Esophagus muscularis mucosa (tissue), 4 donors: Measurements from ENCODE around the gene KRT78. TPM values are rescaled to one million over a fixed set of nuclear protein-coding genes. Genes with fewer than 3 reads are reported as not detected.
A peak's percentile ranks its signal among the peaks of the same experiment; 100 is the strongest.

ENCODE experiments used
- DNase-seq: peaks from one replicate; pipeline ENCODE4 v3.0.0-alpha.2; 2017; ENCODE audit errors: extremely low spot score
- H3K27ac ChIP-seq, 4 donors: fragments of 200-600 bp; sonication (generic); replicated peaks in 1 of 4; 1 replicate in 3 of 4; 2 replicates in 1 of 4; pipeline ENCODE4 v1.5.1; 2016 to 2019; ENCODE audit warnings: mild to moderate bottlenecking in 1 of 4
- H3K27me3 ChIP-seq, 4 donors: fragments of 200-600 bp; sonication (generic); one replicate each; pipeline versions ENCODE4 v1.5.1 to v1.6.0; 2016 to 2019
- H3K36me3 ChIP-seq, 4 donors: fragments of 200-600 bp; sonication (generic); one replicate each; pipeline ENCODE4 v1.5.1; 2016 to 2019
- H3K4me1 ChIP-seq, 4 donors: fragments of 200-600 bp; sonication (generic); one replicate each; pipeline ENCODE4 v1.5.1; 2016 to 2019
- H3K4me3 ChIP-seq, 4 donors: fragments of 200-600 bp; sonication (generic); 1 replicate in 2 of 4; 2 replicates in 2 of 4; pipeline ENCODE4 v1.5.1; 2016 to 2019; ENCODE audit warnings: mild to moderate bottlenecking in 4 of 4, moderate library complexity in 1 of 4
- H3K9me3 ChIP-seq, 4 donors: fragments of 200-600 bp; sonication (generic); 1 replicate in 3 of 4; 2 replicates in 1 of 4; pipeline ENCODE4 v1.5.1; 2016 to 2019
- EP300 ChIP-seq: sonication (generic); formaldehyde crosslinking; IDR thresholded peaks from one replicate; pipeline ENCODE4 v1.6.1; 2017; ENCODE audit warnings: antibody characterized with exemption
- POLR2A ChIP-seq: fragments of 450-650 bp; IDR thresholded peaks from one replicate; pipeline ENCODE4 v1.6.1; 2017; ENCODE audit warnings: antibody characterized with exemption, moderate library complexity, mild to moderate bottlenecking, low read depth
- POLR2AphosphoS5 ChIP-seq, 2 donors: sonication (generic); formaldehyde crosslinking; IDR thresholded peaks; one replicate each; pipeline ENCODE4 v1.6.1; 2017; ENCODE audit warnings: antibody characterized with exemption in 2 of 2
- WGBS: methylation state at CpG from one replicate; pipeline ENCODE4 v1.1.5; 2018; 5-methylcytosine and 5-hydroxymethylcytosine counted together
- intact Hi-C: fragments of 100-400 bp; cut with DNase I; formaldehyde crosslinking; loops from one replicate; pipeline ENCODE4 v1.15.1; 2023
- total RNA-seq, 4 donors: library from RNA; depleted of rRNA; stranded (reverse); fragments of >200 nt; gene quantifications; one replicate each; pipeline versions ENCODE4 v1.1.0 to v1.2.1, GENCODE V29; 2016
- TF ChIP-seq, protein P1 (sequence below), 3 experiments: fragments of 200-600 bp in 2 of 3; fragments of 450-650 bp in 1 of 3; sonication (generic) in 2 of 3; IDR thresholded peaks; one replicate each; pipeline ENCODE4 v1.5.1; 2017 to 2019; ENCODE audit warnings: antibody characterized with exemption in 3 of 3, mild to moderate bottlenecking in 2 of 3, moderate library complexity in 1 of 3

The KRT78 gene
- total RNA-seq, 4 donors from 2014 or later, result 0.33 to 2.1 (median 0.75) TPM; not detected in 1

GRCh38 chr12:52871291-52872039, 22.7 kb upstream of the KRT78 start:
- peak overlapping the region; percentile 32 to 62 (median 54) for H3K27ac ChIP-seq
- no peaks in the 10 kb centered on the region for H3K36me3 ChIP-seq
- intact Hi-C loops, result no loop called here
- H3K27me3 ChIP-seq, result no peaks in the 10 kb centered on the region
- peaks cover 29 to 43% (median 34%) of the 10 kb centered on the region in 4 donors for H3K4me1 ChIP-seq
- H3K4me3 ChIP-seq, result no peak overlapping the region
- DNase-seq, result no peak
- H3K9me3 ChIP-seq, result no peaks in the 10 kb centered on the region
- TF ChIP-seq POLR2AphosphoS5 (IDR thresholded peaks at IDR 0.05) (peak; percentile 20 to 23), POLR2A (no peak)
- WGBS, result 57% methylated on average over 8 of the region's 9 CpGs

DNA sequence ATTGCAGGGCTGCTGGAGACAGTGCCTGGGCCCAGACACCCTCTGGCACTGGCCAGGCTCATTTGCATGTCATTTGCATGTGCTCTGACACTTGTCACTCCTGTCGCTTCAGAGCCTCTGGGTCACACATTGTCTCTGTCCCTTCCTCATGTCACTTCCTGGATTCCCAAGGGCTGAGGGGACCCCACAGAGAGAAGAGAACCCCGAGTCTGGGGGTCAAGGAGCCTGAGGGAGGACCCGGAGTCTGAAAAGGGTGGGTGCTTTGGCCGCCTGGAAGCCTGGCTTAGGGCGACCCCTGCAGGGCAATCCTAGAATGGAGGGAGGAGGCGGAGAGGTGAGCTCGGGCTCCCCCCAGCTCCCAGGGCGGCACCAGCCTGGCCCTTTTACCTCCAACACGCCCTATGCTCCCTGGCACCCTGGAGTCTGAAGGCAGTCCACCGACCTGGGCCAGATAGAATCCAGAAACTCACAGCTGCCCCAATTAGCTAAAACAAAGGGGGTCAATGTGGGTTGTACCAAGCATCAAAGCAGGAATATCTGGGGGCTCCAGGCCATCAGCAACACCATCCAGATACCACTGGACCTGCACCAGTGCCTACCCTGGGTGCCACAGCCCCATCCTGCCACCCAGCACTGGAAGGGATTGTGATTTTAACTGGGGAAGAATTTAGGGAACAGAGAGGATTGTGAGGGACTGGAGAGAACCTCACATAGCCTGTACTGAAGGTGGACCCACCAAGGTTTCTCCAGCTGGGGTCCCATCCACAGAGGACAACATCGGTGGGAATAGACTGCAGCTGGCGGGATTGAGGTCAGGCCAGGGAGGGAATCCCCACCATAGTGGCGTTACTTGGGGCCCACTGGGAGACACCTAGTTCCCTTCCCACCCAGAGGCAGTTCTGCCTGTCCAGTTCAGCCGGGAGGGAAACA, 21.8 kb upstream of the KRT78 start:
- no peak for DNase-seq
- Histone ChIP-seq H3K4me1 (peaks cover 29 to 43% (median 34%) of the 10 kb centered on the region in 4 donors), H3K4me3 (no peak overlapping the region), H3K27ac (peak overlapping the region in 3 of 4 donors; percentile 36 to 55 (median 52)), H3K27me3 (no peaks in the 10 kb centered on the region), H3K9me3 (no peaks in the 10 kb centered on the region), H3K36me3 (no peaks in the 10 kb centered on the region)
- TF ChIP-seq, protein P1, sequence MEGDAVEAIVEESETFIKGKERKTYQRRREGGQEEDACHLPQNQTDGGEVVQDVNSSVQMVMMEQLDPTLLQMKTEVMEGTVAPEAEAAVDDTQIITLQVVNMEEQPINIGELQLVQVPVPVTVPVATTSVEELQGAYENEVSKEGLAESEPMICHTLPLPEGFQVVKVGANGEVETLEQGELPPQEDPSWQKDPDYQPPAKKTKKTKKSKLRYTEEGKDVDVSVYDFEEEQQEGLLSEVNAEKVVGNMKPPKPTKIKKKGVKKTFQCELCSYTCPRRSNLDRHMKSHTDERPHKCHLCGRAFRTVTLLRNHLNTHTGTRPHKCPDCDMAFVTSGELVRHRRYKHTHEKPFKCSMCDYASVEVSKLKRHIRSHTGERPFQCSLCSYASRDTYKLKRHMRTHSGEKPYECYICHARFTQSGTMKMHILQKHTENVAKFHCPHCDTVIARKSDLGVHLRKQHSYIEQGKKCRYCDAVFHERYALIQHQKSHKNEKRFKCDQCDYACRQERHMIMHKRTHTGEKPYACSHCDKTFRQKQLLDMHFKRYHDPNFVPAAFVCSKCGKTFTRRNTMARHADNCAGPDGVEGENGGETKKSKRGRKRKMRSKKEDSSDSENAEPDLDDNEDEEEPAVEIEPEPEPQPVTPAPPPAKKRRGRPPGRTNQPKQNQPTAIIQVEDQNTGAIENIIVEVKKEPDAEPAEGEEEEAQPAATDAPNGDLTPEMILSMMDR (IDR thresholded peaks at IDR 0.05), result peak; percentile 54 to 69 (median 69)
- no peak for TF ChIP-seq EP300
- WGBS, result 35% methylated on average over 12 of the region's 14 CpGs
- intact Hi-C loops, result no loop called here

DNA sequence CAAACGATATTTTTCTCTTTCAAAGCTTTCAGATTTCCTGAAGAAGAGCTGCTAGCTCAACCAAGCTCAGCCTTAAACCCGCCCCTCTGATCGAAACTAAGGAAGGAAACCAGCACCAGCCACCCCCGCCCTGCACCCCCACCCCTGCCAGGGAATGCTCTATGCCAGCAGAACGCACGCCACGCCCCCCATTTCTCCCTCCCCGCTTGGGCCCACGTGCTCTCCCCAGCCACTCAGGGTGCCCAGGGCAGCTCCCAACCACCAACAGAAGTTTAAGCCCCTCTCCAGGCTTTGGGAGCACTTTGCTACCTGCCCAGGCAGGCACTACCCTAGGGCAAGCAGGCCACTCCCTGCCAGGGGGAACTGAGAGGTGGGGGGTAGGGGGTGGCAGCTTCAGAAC, 18.8 kb upstream of the KRT78 start:
- Histone ChIP-seq H3K9me3 (no peaks in the 10 kb centered on the region), H3K27me3 (no peaks in the 10 kb centered on the region), H3K4me1 (peaks cover 16 to 22% (median 20%) of the 10 kb centered on the region in 4 donors), H3K27ac (no peak overlapping the region), H3K4me3 (no peak overlapping the region), H3K36me3 (no peaks in the 10 kb centered on the region)
- intact Hi-C loops, result no loop called here
- no peak for DNase-seq
- WGBS, result 55% methylated on average over 6 of the region's 9 CpGs
- TF ChIP-seq EP300, result no peak
- TF ChIP-seq, protein P1 (IDR thresholded peaks at IDR 0.05), result no peak
- no peak for TF ChIP-seq POLR2AphosphoS5 (IDR thresholded peaks at IDR 0.05)
- TF ChIP-seq POLR2A, result no peak

- intact Hi-C loops, result no loop called here
- 92% methylated on average over 5 of the region's 5 CpGs for WGBS
Observed at GRCh38 chr12:52867152-52867551, 18.4 kb upstream of the KRT78 start.

More at GRCh38 chr12:52867152-52867551, 18.4 kb upstream of the KRT78 start:
- Histone ChIP-seq H3K36me3 (no peaks in the 10 kb centered on the region), H3K27ac (no peak overlapping the region), H3K4me3 (no peak overlapping the region), H3K9me3 (no peaks in the 10 kb centered on the region), H3K4me1 (peaks cover 16 to 22% (median 19%) of the 10 kb centered on the region in 4 donors), H3K27me3 (no peaks in the 10 kb centered on the region)
- no peak for TF ChIP-seq POLR2AphosphoS5 (IDR thresholded peaks at IDR 0.05)
- TF ChIP-seq POLR2A, result no peak
- no peak for TF ChIP-seq EP300
- TF ChIP-seq, protein P1 (IDR thresholded peaks at IDR 0.05), result no peak
- DNase-seq, result no peak
